ENCODE data around the gene SLC45A2. TPM values are rescaled to one million over a fixed set of nuclear protein-coding genes. Genes with fewer than 3 reads are reported as not detected.
"Not testable (repeated sequence)": the region's sequence is repeated elsewhere in the genome, so short reads cannot be mapped to it uniquely, and the experiment has no call there.

The SLC45A2 gene
- total RNA-seq, 1 donor from 2014 or later: not detected

DNA sequence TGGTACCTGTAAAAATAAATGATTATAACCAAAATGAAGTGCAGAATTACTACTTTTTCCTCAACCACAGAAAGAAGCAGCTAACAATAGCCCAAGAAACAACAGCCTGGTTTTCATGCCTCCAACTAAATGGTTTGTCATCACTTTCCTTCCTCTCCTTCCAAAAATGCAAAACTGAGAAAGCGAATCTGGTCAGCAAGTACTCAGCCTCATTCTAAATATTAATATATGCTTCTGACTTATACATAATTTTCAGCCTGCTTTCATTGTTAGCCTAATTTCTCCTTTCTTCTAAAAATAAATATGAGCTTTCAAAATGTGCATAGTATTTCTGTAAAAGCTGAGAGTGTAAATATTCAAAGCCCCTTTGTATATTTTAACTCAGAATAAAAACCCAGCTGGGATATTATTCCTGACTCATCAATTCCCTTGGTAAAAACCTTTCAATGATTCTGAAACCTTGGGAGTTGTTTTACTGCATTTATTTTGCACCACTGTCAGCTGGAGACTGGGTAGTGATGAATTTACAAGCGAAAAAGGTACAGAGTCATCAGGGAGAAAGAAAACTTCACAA, 26.8 kb downstream of the SLC45A2 start:
- no peak for TF ChIP-seq CTCF (conservative IDR thresholded peaks at IDR 0.05; ENCODE audit: low read depth, low read length)
- no peak overlapping the region for H3K4me3 ChIP-seq (ENCODE audit: low read depth, low read length)
- no peak for DNase-seq (ENCODE audit: low read depth)

DNA sequence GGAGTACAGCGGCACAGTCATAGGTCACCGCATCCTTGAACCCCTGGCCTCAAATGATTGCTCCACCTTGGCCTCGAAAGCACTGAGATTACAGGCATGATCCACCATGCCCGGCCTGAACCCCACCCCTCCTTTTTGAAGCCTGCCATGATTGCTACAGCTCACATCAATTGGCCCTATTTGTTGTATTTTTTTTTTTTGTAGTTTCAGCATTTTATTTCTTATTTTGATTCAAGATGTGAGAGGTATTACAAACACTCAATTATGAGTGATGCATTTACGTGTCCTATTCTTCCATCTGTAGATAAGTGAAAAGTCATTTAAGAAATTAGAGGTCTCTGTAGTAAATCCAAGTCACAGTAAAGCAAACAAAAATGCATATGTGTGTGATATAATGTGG, 32.3 kb downstream of the SLC45A2 start:
- not testable (repeated sequence) for H3K4me3 ChIP-seq (ENCODE audit: low read depth, low read length); DNase-seq (ENCODE audit: low read depth)

- H3K4me3 ChIP-seq (ENCODE audit: low read depth, low read length): no peak overlapping the region
- DNase-seq (ENCODE audit: low read depth): no peak
- TF ChIP-seq CTCF (conservative IDR thresholded peaks at IDR 0.05; ENCODE audit: low read depth, low read length): no peak
These were observed 39.9 kb downstream of the SLC45A2 start for GRCh38 chr5:33944543-33945132.

DNA sequence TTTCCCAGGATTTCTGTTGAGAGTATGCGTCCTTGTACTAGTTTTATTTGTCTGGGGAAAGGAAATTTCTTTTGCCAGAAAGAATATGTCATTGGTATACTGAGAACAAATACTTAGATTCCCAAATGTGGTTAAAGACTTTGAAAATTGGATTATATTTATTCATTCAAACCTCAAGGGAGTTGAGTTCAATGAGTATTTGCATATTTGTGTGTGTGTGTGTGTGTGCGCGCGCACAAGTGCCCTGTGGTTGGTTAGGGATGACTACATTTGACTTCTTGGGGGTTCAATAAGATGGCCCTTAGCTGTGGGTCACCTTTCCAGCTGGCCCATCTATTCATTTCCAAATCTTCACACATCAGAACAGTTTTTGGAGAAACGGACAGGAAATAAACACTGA, 43.4 kb downstream of the SLC45A2 start:
- no peak overlapping the region for H3K4me3 ChIP-seq (ENCODE audit: low read depth, low read length)
- no peak for TF ChIP-seq CTCF (conservative IDR thresholded peaks at IDR 0.05; ENCODE audit: low read depth, low read length)
- no peak for DNase-seq (ENCODE audit: low read depth)

DNA sequence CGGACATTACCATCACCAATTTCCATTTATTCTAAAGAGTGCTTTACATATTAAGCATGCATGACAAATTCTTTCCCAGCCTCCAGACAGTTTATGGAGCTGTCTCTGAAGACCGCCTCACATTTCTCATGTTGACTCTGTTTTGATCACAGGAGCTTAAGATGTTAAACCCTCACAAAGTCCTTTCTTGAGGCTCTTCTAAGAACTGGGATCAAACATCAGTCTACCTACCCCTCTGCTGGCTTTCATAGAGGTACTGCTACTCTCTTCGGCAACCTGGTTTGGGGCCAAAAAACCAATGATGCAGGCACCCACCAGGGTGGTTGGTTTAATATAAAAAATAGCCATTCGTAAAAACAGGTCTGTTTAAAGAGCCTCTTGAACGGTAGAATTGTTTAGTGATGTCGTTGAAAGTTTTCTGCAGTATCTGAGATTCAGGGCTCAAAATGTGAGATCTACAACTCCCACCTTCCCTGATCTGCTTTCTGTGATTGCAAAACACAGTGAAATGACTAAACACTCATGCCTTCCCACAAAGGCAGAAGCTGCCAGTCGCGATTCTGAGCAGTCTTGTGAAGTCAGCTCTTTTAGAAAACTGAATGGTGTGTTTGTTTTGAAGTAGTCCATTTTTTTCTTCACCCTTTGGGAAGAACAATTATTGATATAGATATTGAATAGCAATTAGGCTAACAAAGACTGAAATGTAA, 44.8 kb downstream of the SLC45A2 start:
- DNase-seq (ENCODE audit: low read depth): peak; percentile 22
- no peak overlapping the region for H3K4me3 ChIP-seq (ENCODE audit: low read depth, low read length)
- TF ChIP-seq CTCF (conservative IDR thresholded peaks at IDR 0.05; ENCODE audit: low read depth, low read length): no peak

GRCh38 chr5:33938881-33939280, 45.6 kb downstream of the SLC45A2 start:
- no peak for DNase-seq (ENCODE audit: low read depth)
- no peak overlapping the region for H3K4me3 ChIP-seq (ENCODE audit: low read depth, low read length)
- no peak for TF ChIP-seq CTCF (conservative IDR thresholded peaks at IDR 0.05; ENCODE audit: low read depth, low read length)

DNA sequence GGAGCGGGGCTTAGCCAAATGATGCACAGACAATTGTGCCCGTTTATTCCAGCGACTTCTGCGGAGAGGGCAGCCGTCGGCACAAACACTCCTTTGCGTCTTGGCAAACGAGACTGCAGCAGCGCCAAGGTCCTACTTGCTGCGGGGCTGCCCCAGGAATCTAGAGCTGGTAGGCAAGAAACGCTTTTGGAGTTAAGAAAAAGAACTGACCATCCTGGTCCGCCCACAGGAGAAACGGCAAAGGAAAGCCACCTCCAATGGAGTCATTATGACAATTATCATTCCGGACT, 46.0 kb downstream of the SLC45A2 start:
- TF ChIP-seq CTCF (conservative IDR thresholded peaks at IDR 0.05; ENCODE audit: low read depth, low read length): no peak
- H3K4me3 ChIP-seq (ENCODE audit: low read depth, low read length): no peak overlapping the region
- DNase-seq (ENCODE audit: low read depth): no peak
